Gastrocnemius medialis (tissue), 4 donors: ENCODE measurements around the gene LTA. TPM values are rescaled to one million over a fixed set of nuclear protein-coding genes. Genes with fewer than 3 reads are reported as not detected.

Source experiments
- ATAC-seq, 2 donors: fragments of 150-250 bp; one replicate each; pipeline ENCODE4 v1.9.1; 2016
- DNase-seq, 2 donors: peaks; one replicate each; pipeline ENCODE4 v3.0.0-alpha.2; 2019
- H3K27ac ChIP-seq, 4 donors: fragments of 200-600 bp; sonication (generic); 1 replicate in 1 of 4; 2 replicates in 3 of 4; pipeline ENCODE4 v1.5.1; 2016 to 2018; ENCODE audit warnings: mild to moderate bottlenecking in 2 of 4, moderate library complexity in 1 of 4
- H3K27me3 ChIP-seq, 3 donors: fragments of 200-600 bp; sonication (generic) in 2 of 3; 1 replicate in 1 of 3; 2 replicates in 2 of 3; pipeline versions ENCODE4 v1.5.1 to v1.6.0; 2016 to 2019; ENCODE audit warnings: mild to moderate bottlenecking in 1 of 3, moderate library complexity in 1 of 3
- H3K36me3 ChIP-seq, 2 donors: fragments of 200-600 bp; sonication (generic) in 1 of 2; one replicate each; pipeline ENCODE4 v1.5.1; 2017 to 2018
- H3K4me1 ChIP-seq, 2 donors: fragments of 200-600 bp; sonication (generic) in 1 of 2; one replicate each; pipeline ENCODE4 v1.5.1; 2016 to 2017; ENCODE audit warnings: mild to moderate bottlenecking in 2 of 2
- H3K4me3 ChIP-seq, 4 donors: fragments of 200-600 bp; sonication (generic) in 3 of 4; 1 replicate in 1 of 4; 2 replicates in 3 of 4; pipeline ENCODE4 v1.5.1; 2016 to 2019; ENCODE audit warnings: mild to moderate bottlenecking in 2 of 4
- H3K9me3 ChIP-seq, 3 donors: fragments of 200-600 bp; sonication (generic) in 2 of 3; 1 replicate in 1 of 3; 2 replicates in 2 of 3; pipeline ENCODE4 v1.5.1; 2016 to 2019
- CTCF ChIP-seq, 5 experiments: fragments of 450-650 bp in 3 of 5; fragments of 200-600 bp in 2 of 5; sonication (generic) in 2 of 5; IDR thresholded peaks in 4 of 5; conservative IDR thresholded peaks in 1 of 5; 1 replicate in 4 of 5; 2 replicates in 1 of 5; pipeline ENCODE4 v1.5.1; 2016 to 2019; ENCODE audit warnings: antibody characterized with exemption in 5 of 5, mild to moderate bottlenecking in 3 of 5, moderate library complexity in 3 of 5
- POLR2A ChIP-seq, 2 donors: fragments of 450-650 bp; IDR thresholded peaks; one replicate each; pipeline ENCODE4 v1.6.1; 2017; ENCODE audit warnings: antibody characterized with exemption in 2 of 2, mild to moderate bottlenecking in 2 of 2, moderate library complexity in 2 of 2
- in situ Hi-C, 4 donors: fragments of 200-750 bp; cut with MboI; loops; one replicate each; pipeline versions ENCODE4 v1.15.0 to v1.8.0; 2017; ENCODE audit warnings: low sequenced_read_pairs in 4 of 4
- intact Hi-C: fragments of 100-400 bp; cut with DNase I; formaldehyde crosslinking; loops from one replicate; pipeline ENCODE4 v1.15.1; 2023; ENCODE audit warnings: low total_unique reads
- total RNA-seq, 4 donors: library from RNA; depleted of rRNA; stranded (reverse); fragments of >200 nt; gene quantifications; one replicate each; pipeline versions ENCODE4 v1.1.0 to v1.2.3, GENCODE V29; 2016

Gene LTA
- total RNA-seq, 4 donors from 2014 or later, result not detected

- TF ChIP-seq POLR2A (IDR thresholded peaks at IDR 0.05) (no peak), CTCF (IDR thresholded peaks at IDR 0.05 in 4 of 5, conservative IDR thresholded peaks at IDR 0.05 in 1 of 5) (no peak)
- Histone ChIP-seq H3K4me1 (no peaks in the 10 kb centered on the region), H3K9me3 (no peaks in the 10 kb centered on the region), H3K27me3 (no peaks in the 10 kb centered on the region), H3K36me3 (no peaks in the 10 kb centered on the region), H3K27ac (no peak overlapping the region), H3K4me3 (no peak overlapping the region)
- intact Hi-C loops (no loop called here), in situ Hi-C loops (no loop called here)
- DNase-seq (no peak), ATAC-seq (no peak)
Measured at GRCh38 chr6:31569861-31570536, 2.1 kb upstream of the LTA start.

- TF ChIP-seq POLR2A (IDR thresholded peaks at IDR 0.05) (no peak), CTCF (IDR thresholded peaks at IDR 0.05 in 4 of 5, conservative IDR thresholded peaks at IDR 0.05 in 1 of 5) (no peak)
- ATAC-seq (no peak), DNase-seq (no peak)
- in situ Hi-C loops, result no loop called here
- Histone ChIP-seq H3K27me3 (no peaks in the 10 kb centered on the region), H3K9me3 (no peaks in the 10 kb centered on the region), H3K4me3 (no peak overlapping the region), H3K36me3 (no peaks in the 10 kb centered on the region), H3K27ac (no peak overlapping the region), H3K4me1 (no peaks in the 10 kb centered on the region)
- intact Hi-C loops, result no loop called here
Measured at GRCh38 chr6:31573239-31574105, 1.4 kb downstream of the LTA start.

- in situ Hi-C loops (no loop called here), intact Hi-C loops (no loop called here)
- DNase-seq, result no peak
- Histone ChIP-seq H3K27ac (peak overlapping the region in 1 of 4 donors; percentile 61), H3K4me1 (no peaks in the 10 kb centered on the region), H3K4me3 (no peak overlapping the region), H3K36me3 (no peaks in the 10 kb centered on the region), H3K9me3 (no peaks in the 10 kb centered on the region), H3K27me3 (no peaks in the 10 kb centered on the region)
- TF ChIP-seq POLR2A (IDR thresholded peaks at IDR 0.05) (no peak), CTCF (IDR thresholded peaks at IDR 0.05 in 4 of 5, conservative IDR thresholded peaks at IDR 0.05 in 1 of 5) (no peak)
- no peak for ATAC-seq
Measured at GRCh38 chr6:31574106-31575061, 2.3 kb downstream of the LTA start.

GRCh38 chr6:31575335-31575901 is 3.3 kb downstream of the LTA start, which contains the start of gene TNF:
Gene TNF, plus strand, starts transcription at chr6:31575565. Its CDS starts 177 bp downstream, at chr6:31575742.
- DNase-seq, result peak in 1 of 2 donors; percentile 51
- ATAC-seq, result peak; percentile 25 to 63
- intact Hi-C loops (no loop called here), in situ Hi-C loops (no loop called here)
- Histone ChIP-seq H3K9me3 (no peaks in the 10 kb centered on the region), H3K4me3 (peak within 1 kb of the TSS in 2 of 4 donors; percentile 22 to 44), H3K4me1 (peaks cover 0 to 1% of the 10 kb centered on the region in 2 donors), H3K27me3 (no peaks in the 10 kb centered on the region), H3K36me3 (no peaks in the 10 kb centered on the region), H3K27ac (peak within 1 kb of the TSS in 2 of 4 donors; percentile 58 to 61)
- TF ChIP-seq POLR2A (IDR thresholded peaks at IDR 0.05) (peak in 1 of 2 donors; percentile 51), CTCF (IDR thresholded peaks at IDR 0.05 in 4 of 5, conservative IDR thresholded peaks at IDR 0.05 in 1 of 5) (no peak)
